Stimulated activated naive CD8-positive, alpha-beta T cell treated with anti-CD3 and anti-CD28 coated beads, Interleukin-15, amount 100 ng/mL, for 72 hours (primary cell): ENCODE data around the gene NRG3.

Experiments used
- ATAC-seq: fragments of 150-1000 bp; cut with Tn5 transposase; 2 replicates; pipeline ENCODE4 v1.10.0; 2021; ENCODE audit warnings: mild to moderate bottlenecking, moderate library complexity
- DNase-seq, 2 donors: peaks; one replicate each; pipeline ENCODE4 v3.0.0; 2021 to 2022
- H3K27ac Mint-ChIP-seq, 2 donors: one replicate each; pipeline ENCODE4 v1.8.0; 2022; ENCODE audit warnings: mild to moderate bottlenecking in 2 of 2, mixed read lengths in 2 of 2, moderate library complexity in 2 of 2
- H3K27me3 Mint-ChIP-seq: one replicate; pipeline ENCODE4 v1.8.0; 2022; ENCODE audit warnings: mixed read lengths
- H3K4me1 Mint-ChIP-seq: one replicate; pipeline ENCODE4 v1.8.0; 2022; ENCODE audit warnings: mild to moderate bottlenecking, mixed read lengths
- H3K4me3 Mint-ChIP-seq, 2 donors: one replicate each; pipeline ENCODE4 v1.8.0; 2022; ENCODE audit warnings: mild to moderate bottlenecking in 2 of 2, mixed read lengths in 2 of 2, moderate library complexity in 1 of 2
- H3K9me3 Mint-ChIP-seq, 2 donors: one replicate each; pipeline ENCODE4 v1.8.0; 2022; ENCODE audit warnings: mixed read lengths in 2 of 2

The NRG3 gene

GRCh38 chr10:81873932-81874816 is 820 bp upstream of the NRG3 start:
- H3K4me1 Mint-ChIP-seq, result peaks cover 14% of the 10 kb centered on the region
- no peak overlapping the region for H3K27ac Mint-ChIP-seq
- peak; percentile 38 for ATAC-seq
- no peak for DNase-seq
- no peaks in the 10 kb centered on the region for H3K9me3 Mint-ChIP-seq
- H3K4me3 Mint-ChIP-seq, result peak overlapping the region in 1 of 2 donors; percentile 35
- peaks cover 72% of the 10 kb centered on the region for H3K27me3 Mint-ChIP-seq

DNA sequence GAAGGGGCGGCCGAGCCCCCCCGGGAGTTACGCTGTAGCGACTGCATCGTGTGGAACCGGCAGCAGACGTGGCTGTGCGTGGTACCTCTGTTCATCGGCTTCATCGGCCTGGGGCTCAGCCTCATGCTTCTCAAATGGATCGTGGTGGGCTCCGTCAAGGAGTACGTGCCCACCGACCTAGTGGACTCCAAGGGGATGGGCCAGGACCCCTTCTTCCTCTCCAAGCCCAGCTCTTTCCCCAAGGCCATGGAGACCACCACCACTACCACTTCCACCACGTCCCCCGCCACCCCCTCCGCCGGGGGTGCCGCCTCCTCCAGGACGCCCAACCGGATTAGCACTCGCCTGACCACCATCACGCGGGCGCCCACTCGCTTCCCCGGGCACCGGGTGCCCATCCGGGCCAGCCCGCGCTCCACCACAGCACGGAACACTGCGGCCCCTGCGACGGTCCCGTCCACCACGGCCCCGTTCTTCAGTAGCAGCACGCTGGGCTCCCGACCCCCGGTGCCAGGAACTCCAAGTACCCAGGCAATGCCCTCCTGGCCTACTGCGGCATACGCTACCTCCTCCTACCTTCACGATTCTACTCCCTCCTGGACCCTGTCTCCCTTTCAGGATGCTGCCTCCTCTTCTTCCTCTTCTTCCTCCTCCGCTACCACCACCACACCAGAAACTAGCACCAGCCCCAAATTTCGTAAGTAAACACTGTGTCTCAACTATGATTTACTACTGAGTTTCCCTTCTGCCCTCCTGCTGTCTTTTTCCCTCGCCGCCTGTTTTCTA is 666 bp downstream of the NRG3 start:
- peak overlapping the region; percentile 65 to 69 for H3K4me3 Mint-ChIP-seq
- H3K4me1 Mint-ChIP-seq, result peaks cover 14% of the 10 kb centered on the region
- H3K9me3 Mint-ChIP-seq, result no peaks in the 10 kb centered on the region
- DNase-seq (no peak), ATAC-seq (peak; percentile 14)
- H3K27me3 Mint-ChIP-seq, result peaks cover 67% of the 10 kb centered on the region
- peak overlapping the region in 1 of 2 donors; percentile 63 for H3K27ac Mint-ChIP-seq

DNA sequence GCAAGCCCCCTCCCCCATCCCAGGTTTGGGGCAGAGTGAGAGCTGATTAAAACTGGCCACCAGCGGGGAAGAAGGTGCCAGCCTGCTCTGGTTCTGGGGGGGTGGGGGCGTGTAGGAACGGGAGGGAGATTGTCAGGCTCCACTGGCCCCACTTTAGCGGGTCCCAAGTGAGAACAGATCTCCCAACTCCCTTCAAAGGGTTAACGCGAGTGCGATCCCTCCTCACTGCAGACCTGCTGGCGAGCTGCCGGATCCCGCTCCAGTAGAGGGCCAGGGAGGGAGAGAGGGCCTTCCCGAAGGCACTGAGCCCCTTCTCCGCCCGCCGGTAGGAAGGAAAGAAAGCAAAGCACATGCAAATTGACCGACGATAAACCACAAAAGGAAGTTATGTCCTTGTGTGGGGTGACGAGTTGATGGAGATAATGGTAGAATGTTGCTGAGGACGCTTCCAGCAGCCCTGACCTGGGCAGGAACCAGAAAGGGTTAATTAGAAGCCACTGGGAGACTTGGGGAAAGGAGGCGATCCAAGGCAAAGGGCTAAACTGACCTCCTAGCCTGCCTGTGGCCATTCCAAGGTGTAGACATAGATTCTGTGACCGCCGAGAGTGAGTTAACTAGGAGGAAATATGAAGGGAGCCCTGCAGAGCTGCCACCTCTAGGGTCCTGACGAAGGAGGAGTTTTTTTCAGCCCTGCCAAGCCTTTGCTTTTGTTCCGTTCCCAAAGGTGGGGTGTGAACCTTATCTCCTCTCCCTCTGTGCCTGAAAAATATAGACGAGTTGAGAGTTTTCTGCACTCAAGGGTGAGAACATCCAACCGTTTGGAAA is 1.5 kb downstream of the NRG3 start:
- peaks cover 69% of the 10 kb centered on the region for H3K27me3 Mint-ChIP-seq

GRCh38 chr10:81877596-81877995 is 2.6 kb downstream of the NRG3 start:
- Mint-ChIP-seq H3K4me1 (peaks cover 14% of the 10 kb centered on the region), H3K27ac (no peak overlapping the region), H3K27me3 (peaks cover 59% of the 10 kb centered on the region), H3K9me3 (no peaks in the 10 kb centered on the region), H3K4me3 (no peak overlapping the region)
- ATAC-seq (no peak), DNase-seq (no peak)

More for the DNA sequence above, 1.5 kb downstream of the NRG3 start:
- no peak for ATAC-seq
- Mint-ChIP-seq H3K27ac (no peak overlapping the region), H3K4me3 (peak overlapping the region; percentile 65 to 69), H3K4me1 (peaks cover 14% of the 10 kb centered on the region), H3K9me3 (no peaks in the 10 kb centered on the region)
- no peak for DNase-seq

DNA sequence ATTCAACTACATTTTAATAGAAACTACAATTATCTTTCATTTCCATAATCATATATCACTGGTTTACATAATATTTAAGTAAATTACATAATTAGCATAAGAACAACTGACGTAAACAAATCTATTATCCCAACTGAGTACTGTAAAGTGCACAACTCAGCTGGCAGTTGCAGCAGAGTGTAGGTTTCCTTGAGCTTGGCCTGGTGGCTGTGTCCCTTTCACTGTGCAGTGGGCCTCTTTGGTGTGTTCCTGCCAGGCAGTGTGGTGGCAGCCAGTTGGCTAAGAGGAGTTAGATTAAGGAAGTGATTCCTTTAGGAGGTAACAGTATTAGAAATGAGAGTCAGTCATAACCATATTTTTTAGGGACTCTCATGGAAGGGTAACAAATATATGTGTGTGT is 7.0 kb downstream of the NRG3 start:
- no peak for ATAC-seq
- no peak overlapping the region for H3K27ac Mint-ChIP-seq
- H3K27me3 Mint-ChIP-seq, result peaks cover 34% of the 10 kb centered on the region
- no peaks in the 10 kb centered on the region for H3K4me1 Mint-ChIP-seq
- DNase-seq, result no peak
- no peak overlapping the region for H3K4me3 Mint-ChIP-seq
- no peaks in the 10 kb centered on the region for H3K9me3 Mint-ChIP-seq

DNA sequence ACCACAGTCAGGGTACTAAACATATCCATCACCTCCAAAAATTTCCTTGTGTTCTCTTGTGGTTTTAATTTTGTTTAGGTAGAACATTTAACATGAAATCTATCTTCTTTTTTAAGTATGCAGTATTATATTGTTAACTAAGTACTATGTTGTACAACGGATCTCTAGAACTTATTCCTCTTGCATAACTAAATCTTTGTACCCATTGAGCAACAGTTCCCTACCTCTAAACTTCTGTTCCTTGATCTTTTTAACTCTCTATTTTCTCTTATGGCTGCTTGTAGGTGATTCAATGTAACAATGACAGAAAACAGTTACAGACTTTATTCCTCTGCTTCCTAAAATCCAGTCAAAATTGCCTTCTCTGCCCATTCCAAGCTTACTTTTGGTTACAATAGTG is 9.9 kb downstream of the NRG3 start:
- peaks cover 14% of the 10 kb centered on the region for H3K27me3 Mint-ChIP-seq

GRCh38 chr10:81885491-81885890 is 10.5 kb downstream of the NRG3 start:
- ATAC-seq (no peak), DNase-seq (no peak)
- H3K4me3 Mint-ChIP-seq, result no peak overlapping the region
- H3K27ac Mint-ChIP-seq, result no peak overlapping the region
- H3K9me3 Mint-ChIP-seq, result no peaks in the 10 kb centered on the region
- H3K27me3 Mint-ChIP-seq, result peaks cover 14% of the 10 kb centered on the region
- H3K4me1 Mint-ChIP-seq, result no peaks in the 10 kb centered on the region

More for the DNA sequence above, 9.9 kb downstream of the NRG3 start:
- DNase-seq (no peak), ATAC-seq (no peak)
- Mint-ChIP-seq H3K4me1 (no peaks in the 10 kb centered on the region), H3K4me3 (no peak overlapping the region), H3K27ac (no peak overlapping the region), H3K9me3 (no peaks in the 10 kb centered on the region)

GRCh38 chr10:81886939-81887338 is 11.9 kb downstream of the NRG3 start:
- no peak overlapping the region for H3K27ac Mint-ChIP-seq
- no peaks in the 10 kb centered on the region for H3K9me3 Mint-ChIP-seq
- DNase-seq, result no peak
- H3K27me3 Mint-ChIP-seq, result peaks cover 19% of the 10 kb centered on the region
- ATAC-seq, result no peak
- H3K4me3 Mint-ChIP-seq, result no peak overlapping the region
- H3K4me1 Mint-ChIP-seq, result no peaks in the 10 kb centered on the region

DNA sequence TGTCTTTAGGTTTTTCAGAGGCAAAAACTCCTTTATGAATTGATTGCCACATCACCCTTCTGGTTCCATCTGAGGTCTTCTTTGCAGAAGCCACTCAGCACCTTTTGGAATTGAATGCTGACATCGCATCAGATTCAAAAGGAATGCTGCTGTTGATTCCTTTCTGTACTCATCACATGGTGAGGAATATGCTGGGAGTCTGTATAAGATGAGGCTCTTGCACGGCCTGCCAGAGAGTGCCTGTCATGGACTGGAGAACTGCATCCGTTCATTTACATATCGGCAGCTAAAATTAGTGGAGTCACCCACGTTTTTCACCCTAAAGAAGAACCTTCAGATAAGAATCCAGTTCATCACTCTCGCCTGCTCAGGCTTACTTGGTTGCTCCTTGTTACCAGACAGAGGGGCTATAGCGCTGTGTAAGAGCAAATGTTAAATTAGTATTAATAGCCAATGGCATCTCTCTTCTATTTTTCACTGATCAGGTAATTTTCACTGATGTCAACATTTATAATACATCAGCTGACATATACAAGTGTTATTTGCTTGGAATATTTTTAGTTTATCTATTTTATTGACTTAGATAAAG is 14.3 kb downstream of the NRG3 start:
- H3K4me1 Mint-ChIP-seq, result no peaks in the 10 kb centered on the region
- peaks cover 19% of the 10 kb centered on the region for H3K27me3 Mint-ChIP-seq
- no peaks in the 10 kb centered on the region for H3K9me3 Mint-ChIP-seq
- H3K4me3 Mint-ChIP-seq, result no peak overlapping the region
- no peak for DNase-seq
- ATAC-seq, result no peak
- no peak overlapping the region for H3K27ac Mint-ChIP-seq

DNA sequence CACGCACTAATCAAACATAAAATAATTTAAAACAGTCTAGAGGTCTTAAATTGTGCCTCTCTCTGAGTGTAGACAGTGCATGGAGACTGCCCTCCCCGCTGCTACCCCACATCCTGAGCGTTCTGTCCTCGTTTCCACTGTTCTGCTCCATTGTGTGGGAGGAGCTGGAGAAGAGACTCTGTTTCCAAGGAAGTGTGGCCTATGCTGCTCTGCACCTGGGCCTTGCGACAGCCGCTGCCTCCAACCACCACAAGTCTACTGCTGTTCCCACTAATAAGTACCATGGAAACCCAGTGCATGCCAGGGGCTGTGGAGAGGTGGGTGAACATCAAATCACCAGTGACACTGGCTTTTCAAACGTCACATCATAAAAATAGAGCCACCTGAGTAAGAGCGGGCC is 19.6 kb downstream of the NRG3 start:
- Mint-ChIP-seq H3K9me3 (peaks cover 0 to 5% of the 10 kb centered on the region in 2 donors), H3K27ac (no peak overlapping the region), H3K27me3 (peaks cover 27% of the 10 kb centered on the region), H3K4me3 (no peak overlapping the region), H3K4me1 (no peaks in the 10 kb centered on the region)
- no peak for ATAC-seq
- DNase-seq, result no peak

DNA sequence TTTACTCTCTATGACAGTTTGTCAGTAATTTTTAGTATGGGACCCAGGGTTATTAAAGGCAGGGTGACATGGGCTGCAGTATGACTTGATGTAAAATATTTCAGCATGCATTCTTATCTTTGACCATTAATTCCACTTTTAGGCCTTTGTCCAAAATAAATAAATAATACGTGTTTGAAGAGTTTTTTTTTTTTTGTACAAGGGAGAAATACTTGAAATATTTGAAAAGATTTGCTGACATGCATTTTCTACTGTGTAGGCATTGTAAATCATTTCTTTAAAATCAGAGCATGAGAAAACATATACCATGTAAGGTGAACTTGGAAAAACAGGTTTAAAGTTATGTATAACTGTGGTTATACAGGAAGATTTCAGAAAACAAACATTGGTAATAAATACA is 23.5 kb downstream of the NRG3 start:
- Mint-ChIP-seq H3K9me3 (peaks cover 0 to 5% of the 10 kb centered on the region in 2 donors), H3K27ac (no peak overlapping the region), H3K27me3 (peaks cover 14% of the 10 kb centered on the region), H3K4me3 (no peak overlapping the region), H3K4me1 (no peaks in the 10 kb centered on the region)
- DNase-seq (no peak), ATAC-seq (no peak)

DNA sequence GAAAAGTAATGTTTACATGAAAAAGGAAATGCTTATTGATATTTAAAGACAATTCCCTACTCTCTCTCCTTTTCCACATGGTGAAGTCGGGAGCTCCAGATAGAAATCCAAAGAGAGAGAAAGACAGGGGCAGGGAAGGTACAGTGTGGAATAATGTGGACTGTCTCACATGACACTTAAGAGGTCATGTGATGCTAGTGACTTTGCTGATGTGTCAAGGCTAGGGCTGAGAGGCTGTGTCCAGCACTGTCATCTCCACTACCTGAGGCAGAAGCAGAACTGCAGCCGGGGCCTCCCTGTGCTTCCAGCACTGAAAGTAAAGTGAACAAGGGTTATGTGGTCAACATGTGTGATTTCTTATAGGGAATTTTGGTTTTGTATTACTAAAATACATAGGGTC is 26.0 kb downstream of the NRG3 start:
- Mint-ChIP-seq H3K27ac (no peak overlapping the region), H3K27me3 (peaks cover 14% of the 10 kb centered on the region), H3K4me1 (no peaks in the 10 kb centered on the region), H3K4me3 (no peak overlapping the region), H3K9me3 (peaks cover 0 to 5% of the 10 kb centered on the region in 2 donors)
- ATAC-seq (no peak), DNase-seq (no peak)

GRCh38 chr10:81903472-81903871 is 28.5 kb downstream of the NRG3 start:
- H3K27ac Mint-ChIP-seq, result no peak overlapping the region
- H3K4me1 Mint-ChIP-seq, result no peaks in the 10 kb centered on the region
- no peak overlapping the region for H3K4me3 Mint-ChIP-seq
- H3K9me3 Mint-ChIP-seq, result no peaks in the 10 kb centered on the region
- no peaks in the 10 kb centered on the region for H3K27me3 Mint-ChIP-seq
- ATAC-seq (no peak), DNase-seq (no peak)

GRCh38 chr10:81905161-81905560 is 30.2 kb downstream of the NRG3 start:
- Mint-ChIP-seq H3K27ac (no peak overlapping the region), H3K4me1 (no peaks in the 10 kb centered on the region), H3K4me3 (no peak overlapping the region), H3K9me3 (no peaks in the 10 kb centered on the region), H3K27me3 (no peaks in the 10 kb centered on the region)
- DNase-seq (no peak), ATAC-seq (no peak)

DNA sequence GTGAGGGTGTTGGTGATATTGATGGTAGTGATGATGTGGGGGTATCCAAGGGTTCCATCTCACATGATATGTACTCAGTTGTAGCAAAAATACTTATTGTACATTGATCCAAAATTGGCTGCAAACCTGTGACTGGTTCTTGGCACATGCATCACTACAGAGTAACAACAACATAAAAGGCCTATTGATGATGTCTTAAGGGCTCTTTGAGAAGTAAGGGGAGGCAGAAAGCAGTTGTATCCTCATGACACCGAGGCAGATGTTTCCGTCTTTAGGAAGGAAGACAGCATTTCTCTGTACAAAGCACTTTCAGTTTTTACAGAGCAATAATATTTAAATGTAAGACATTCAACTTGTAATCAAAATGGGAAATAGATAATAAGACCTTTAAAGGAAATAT is 34.5 kb downstream of the NRG3 start:
- no peak for DNase-seq
- H3K4me1 Mint-ChIP-seq, result no peaks in the 10 kb centered on the region
- no peak overlapping the region for H3K4me3 Mint-ChIP-seq
- no peak overlapping the region for H3K27ac Mint-ChIP-seq
- no peaks in the 10 kb centered on the region for H3K9me3 Mint-ChIP-seq
- no peak for ATAC-seq
- H3K27me3 Mint-ChIP-seq, result no peaks in the 10 kb centered on the region
